Lung (tissue), 12 donors: ENCODE data around the gene CDX2. TPM values are rescaled to one million over a fixed set of nuclear protein-coding genes. Genes with fewer than 3 reads are reported as not detected.

Experiments
- ATAC-seq: fragments of 200-7000 bp; cut with Tn5 transposase; one replicate; pipeline ENCODE4 v1.9.1; 2020; ENCODE audit warnings: moderate number of reproducible peaks; ENCODE audit not compliant: insufficient read depth, low FRiP score
- DNase-seq, 3 donors: peaks; one replicate each; pipeline ENCODE4 v3.0.0-alpha.2; 2013 to 2017
- H3K27ac ChIP-seq, 2 donors: one replicate each; pipeline ENCODE4 v1.5.1; 2013; ENCODE audit warnings: mild to moderate bottlenecking in 2 of 2, moderate library complexity in 2 of 2, control low read depth in 1 of 2, inconsistent platforms in 1 of 2, low read depth in 1 of 2, low read length in 1 of 2
- H3K27me3 ChIP-seq, 3 donors: one replicate each; pipeline ENCODE4 v1.5.1; 2013; ENCODE audit warnings: low read length in 2 of 3; ENCODE audit not compliant: control insufficient read depth in 3 of 3, insufficient read depth in 3 of 3
- H3K36me3 ChIP-seq, 4 donors: one replicate each; pipeline ENCODE4 v1.5.1; 2013; ENCODE audit warnings: low read length in 4 of 4, mild to moderate bottlenecking in 1 of 4, moderate library complexity in 1 of 4; ENCODE audit not compliant: control insufficient read depth in 4 of 4, insufficient read depth in 4 of 4
- H3K4me1 ChIP-seq, 5 donors: one replicate each; pipeline ENCODE4 v1.5.1; 2013; ENCODE audit warnings: low read length in 5 of 5, mild to moderate bottlenecking in 2 of 5, moderate library complexity in 1 of 5; ENCODE audit not compliant: control insufficient read depth in 5 of 5, insufficient read depth in 5 of 5
- H3K4me3 ChIP-seq: one replicate; pipeline ENCODE4 v1.5.1; 2013; ENCODE audit warnings: mild to moderate bottlenecking, control low read depth, moderate library complexity
- H3K9ac ChIP-seq, 2 donors: one replicate each; pipeline ENCODE4 v1.5.1; 2013; ENCODE audit warnings: low read length in 2 of 2, control low read depth in 1 of 2; ENCODE audit not compliant: insufficient read depth in 1 of 2
- H3K9me3 ChIP-seq, 4 donors: one replicate each; pipeline ENCODE4 v1.5.1; 2013; ENCODE audit warnings: low read length in 3 of 4, mild to moderate bottlenecking in 1 of 4, moderate library complexity in 1 of 4; ENCODE audit not compliant: control insufficient read depth in 4 of 4, insufficient read depth in 3 of 4
- WGBS, 2 donors: extraction: QIAGEN DNeasy Blood & Tissue Kit; methylation state at CpG; one replicate each; pipeline ENCODE4 v1.1.7; 2013; 5-methylcytosine and 5-hydroxymethylcytosine counted together
- polyA plus RNA-seq, 2 donors: library from polyadenylated mRNA; stranded (reverse); fragments of 200-250 nt; gene quantifications; one replicate each; pipeline ENCODE4 v1.2.1, GENCODE V29; 2013
- total RNA-seq, 2 donors: library from RNA; depleted of rRNA in 1 of 2; stranded (reverse); fragments of >200 nt in 1 of 2; gene quantifications; one replicate each; pipeline ENCODE4 v1.2.1, GENCODE V29; 2014 to 2021
- TF ChIP-seq, protein P1 (sequence below): IDR thresholded peaks from 2 replicates; pipeline ENCODE4 v1.5.1; 2012; ENCODE audit warnings: mild to moderate bottlenecking; ENCODE audit errors: control extremely low read depth, extremely low read depth
- donor health status: control.
- donor health status: control.
- donor health status: Bipolar disorder and iron deficiency.
- donor health status: healthy.
- donor health status: DM: yes; HTN: yes; CAD: no.

Gene CDX2
- total and polyA plus RNA-seq, 4 donors = 0.12 TPM; not detected in 3

DNA sequence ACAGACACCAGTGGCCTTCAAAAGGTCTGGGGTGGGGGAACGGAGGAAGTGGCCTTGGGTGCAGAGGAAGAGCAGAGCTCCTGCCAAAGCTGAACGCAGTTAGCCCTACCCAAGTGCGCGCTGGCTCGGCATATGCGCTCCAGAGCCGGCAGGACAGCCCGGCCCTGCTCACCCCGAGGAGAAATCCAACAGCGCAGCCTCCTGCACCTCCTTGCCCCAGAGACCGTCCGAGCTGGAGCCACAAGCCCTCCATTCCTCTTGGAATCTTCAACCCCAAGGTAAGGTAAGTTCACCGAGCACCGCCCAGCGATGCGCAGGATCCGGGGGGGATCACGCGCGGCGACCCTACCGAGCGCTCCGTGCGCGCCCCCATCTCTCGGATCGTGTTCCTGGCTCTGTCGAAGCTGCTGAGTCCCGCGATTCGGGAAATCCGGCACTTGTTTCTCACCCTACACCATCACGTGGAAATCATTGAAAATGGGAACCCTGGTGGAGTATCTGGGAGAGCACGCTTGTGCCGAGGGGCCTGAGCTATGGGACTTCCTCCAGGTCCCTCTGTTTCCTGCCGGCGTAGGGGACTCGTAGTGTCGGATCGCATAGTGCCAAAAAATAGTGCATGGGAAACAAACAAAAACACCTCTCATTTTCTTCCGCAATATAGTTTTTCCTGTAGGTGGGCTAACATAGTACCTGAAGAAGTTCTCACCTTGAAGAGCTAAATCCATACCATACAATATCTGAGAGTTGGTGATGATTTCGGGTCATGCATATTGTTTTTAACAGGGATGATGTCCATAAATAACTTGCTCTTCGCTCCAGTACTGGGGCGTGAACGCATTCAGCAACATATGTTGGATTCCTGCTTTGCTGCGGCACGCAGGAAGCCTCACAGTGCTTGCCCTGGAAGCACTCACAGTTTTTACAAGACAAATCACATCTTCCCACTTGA lies 40.0 kb downstream of the CDX2 start:
- WGBS, 2 donors = 5% methylated on average over 48 of the region's 48 CpGs
- TF ChIP-seq, protein P1, sequence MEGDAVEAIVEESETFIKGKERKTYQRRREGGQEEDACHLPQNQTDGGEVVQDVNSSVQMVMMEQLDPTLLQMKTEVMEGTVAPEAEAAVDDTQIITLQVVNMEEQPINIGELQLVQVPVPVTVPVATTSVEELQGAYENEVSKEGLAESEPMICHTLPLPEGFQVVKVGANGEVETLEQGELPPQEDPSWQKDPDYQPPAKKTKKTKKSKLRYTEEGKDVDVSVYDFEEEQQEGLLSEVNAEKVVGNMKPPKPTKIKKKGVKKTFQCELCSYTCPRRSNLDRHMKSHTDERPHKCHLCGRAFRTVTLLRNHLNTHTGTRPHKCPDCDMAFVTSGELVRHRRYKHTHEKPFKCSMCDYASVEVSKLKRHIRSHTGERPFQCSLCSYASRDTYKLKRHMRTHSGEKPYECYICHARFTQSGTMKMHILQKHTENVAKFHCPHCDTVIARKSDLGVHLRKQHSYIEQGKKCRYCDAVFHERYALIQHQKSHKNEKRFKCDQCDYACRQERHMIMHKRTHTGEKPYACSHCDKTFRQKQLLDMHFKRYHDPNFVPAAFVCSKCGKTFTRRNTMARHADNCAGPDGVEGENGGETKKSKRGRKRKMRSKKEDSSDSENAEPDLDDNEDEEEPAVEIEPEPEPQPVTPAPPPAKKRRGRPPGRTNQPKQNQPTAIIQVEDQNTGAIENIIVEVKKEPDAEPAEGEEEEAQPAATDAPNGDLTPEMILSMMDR = no peak
- Histone ChIP-seq H3K36me3 (no peaks in the 10 kb centered on the region), H3K27ac (no peak overlapping the region), H3K4me3 (no peak overlapping the region), H3K4me1 (peaks cover 0 to 3% (median 0%) of the 10 kb centered on the region in 5 donors), H3K9me3 (peaks cover 0 to 14% (median 0%) of the 10 kb centered on the region in 4 donors), H3K9ac (no peak overlapping the region), H3K27me3 (peaks cover 30 to 88% (median 79%) of the 10 kb centered on the region in 3 donors)
- DNase-seq = no peak
- ATAC-seq = no peak

DNA sequence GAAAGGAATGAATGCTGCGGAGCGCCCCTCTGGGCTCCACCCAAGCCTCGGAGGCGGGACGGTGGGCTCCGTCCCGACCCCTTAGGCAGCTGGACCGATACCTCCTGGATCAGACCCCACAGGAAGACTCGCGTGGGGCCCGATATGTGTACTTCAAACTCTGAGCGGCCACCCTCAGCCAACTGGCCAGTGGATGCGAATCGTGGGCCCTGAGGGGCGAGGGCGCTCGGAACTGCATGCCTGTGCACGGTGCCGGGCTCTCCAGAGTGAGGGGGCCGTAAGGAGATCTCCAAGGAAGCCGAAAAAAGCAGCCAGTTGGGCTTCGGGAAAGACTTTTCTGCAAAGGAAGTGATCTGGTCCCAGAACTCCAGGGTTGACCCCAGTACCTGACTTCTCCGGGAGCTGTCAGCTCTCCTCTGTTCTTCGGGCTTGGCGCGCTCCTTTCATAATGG lies 40.7 kb downstream of the CDX2 start:
- TF ChIP-seq, protein P1 = no peak
- peaks cover 31 to 87% (median 79%) of the 10 kb centered on the region in 3 donors for H3K27me3 ChIP-seq
- ATAC-seq (no peak), DNase-seq (no peak)
- 4 to 6% methylated on average over 26 of the region's 26 CpGs for WGBS, 2 donors
- peaks cover 0 to 14% (median 0%) of the 10 kb centered on the region in 4 donors for H3K9me3 ChIP-seq
- H3K4me1 ChIP-seq = peaks cover 0 to 3% (median 0%) of the 10 kb centered on the region in 5 donors
- no peak overlapping the region for H3K9ac ChIP-seq
- H3K36me3 ChIP-seq = no peaks in the 10 kb centered on the region
- no peak overlapping the region for H3K27ac ChIP-seq
- H3K4me3 ChIP-seq = no peak overlapping the region

DNA sequence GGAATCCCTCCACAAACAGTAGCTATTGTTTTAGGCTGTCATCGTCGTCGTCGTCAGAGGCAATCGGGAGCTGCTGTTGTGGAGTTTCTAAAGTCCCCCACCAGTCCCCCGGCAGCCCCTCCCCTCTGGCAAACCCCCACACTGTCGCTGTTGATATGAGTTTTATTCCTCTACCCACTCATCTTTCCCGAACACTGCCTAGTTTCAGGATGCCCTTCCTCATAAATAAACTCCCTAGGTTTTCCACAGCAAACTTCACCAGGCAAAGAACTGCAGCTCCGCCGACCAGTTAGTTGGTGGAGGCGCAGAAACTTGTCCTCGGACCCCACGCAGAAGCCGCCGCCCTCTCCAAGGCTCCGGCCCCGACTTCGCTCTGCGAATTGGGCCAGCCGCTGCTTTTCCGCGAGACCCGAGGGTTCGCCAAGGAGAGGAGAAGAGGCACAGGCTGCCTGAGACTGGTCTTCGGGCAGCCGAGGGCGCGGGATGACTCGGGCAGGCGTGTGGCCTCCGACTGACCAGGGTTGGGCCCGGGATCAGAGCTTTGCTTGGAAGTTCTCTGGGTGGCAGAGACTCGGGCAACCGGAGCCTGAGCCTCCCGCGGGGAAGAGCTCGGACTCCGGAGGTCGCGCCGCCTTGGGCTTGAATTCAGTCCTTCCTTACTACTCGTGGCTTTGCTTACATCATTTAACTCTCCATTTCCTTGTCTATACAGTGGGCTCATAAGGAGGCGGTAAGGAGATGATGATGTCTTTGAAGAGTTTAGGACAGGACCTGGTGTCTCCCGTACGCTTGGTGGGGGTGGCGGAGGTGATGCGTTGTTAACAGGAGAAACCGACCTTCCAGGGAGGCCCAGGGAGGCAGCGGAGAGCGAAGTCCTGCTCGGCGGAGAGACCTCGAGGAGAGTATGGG lies 41.4 kb downstream of the CDX2 start:
- TF ChIP-seq, protein P1 = no peak
- ATAC-seq (no peak), DNase-seq (no peak)
- Histone ChIP-seq H3K9ac (no peak overlapping the region), H3K9me3 (peaks cover 0 to 14% (median 0%) of the 10 kb centered on the region in 4 donors), H3K27ac (no peak overlapping the region), H3K4me1 (peaks cover 0 to 3% (median 0%) of the 10 kb centered on the region in 5 donors), H3K36me3 (no peaks in the 10 kb centered on the region), H3K4me3 (no peak overlapping the region), H3K27me3 (peaks cover 31 to 90% (median 84%) of the 10 kb centered on the region in 3 donors)
- 5 to 7% methylated on average over 53 of the region's 53 CpGs for WGBS, 2 donors
